Stimulated activated CD4-positive, alpha-beta T cell treated with anti-CD3 and anti-CD28 coated beads, Interleukin-15, amount 100 ng/mL, for 48 hours (primary cell): ENCODE measurements around the gene NLRC3.
A peak's percentile ranks its signal among the peaks of the same experiment; 100 is the strongest.

Source experiments
- DNase-seq, 2 donors: peaks; one replicate each; pipeline ENCODE4 v3.0.0-alpha.2; 2020; ENCODE audit warnings: low read depth in 2 of 2

The NLRC3 gene

GRCh38 chr16:3548859-3549258 is 28.3 kb downstream of the NLRC3 start:
- DNase-seq: no peak

- no peak for DNase-seq
These were observed 28.8 kb downstream of the NLRC3 start for GRCh38 chr16:3548445-3548844.

GRCh38 chr16:3546986-3547682 is 30.1 kb downstream of the NLRC3 start:
- no peak for DNase-seq

GRCh38 chr16:3542601-3543373 is 34.4 kb downstream of the NLRC3 start:
- no peak for DNase-seq

GRCh38 chr16:3541527-3542155 is 35.6 kb downstream of the NLRC3 start:
- DNase-seq: no peak

- DNase-seq: no peak
These were observed 39.0 kb downstream of the NLRC3 start for GRCh38 chr16:3538222-3538621.

GRCh38 chr16:3536851-3537250 is 40.4 kb downstream of the NLRC3 start:
- DNase-seq: no peak

GRCh38 chr16:3536271-3536731 is 40.9 kb downstream of the NLRC3 start:
- no peak for DNase-seq

- DNase-seq: no peak
These were observed 43.1 kb downstream of the NLRC3 start for GRCh38 chr16:3534126-3534525.

- DNase-seq: no peak
These were observed 44.5 kb downstream of the NLRC3 start for GRCh38 chr16:3532741-3533140.

GRCh38 chr16:3530371-3530914 is 46.8 kb downstream of the NLRC3 start:
- no peak for DNase-seq

GRCh38 chr16:3529175-3529574 is 48.0 kb downstream of the NLRC3 start:
- DNase-seq: no peak

GRCh38 chr16:3528406-3528805 is 48.8 kb downstream of the NLRC3 start:
- no peak for DNase-seq

GRCh38 chr16:3527216-3527829 is 49.9 kb downstream of the NLRC3 start:
- peak; percentile 23 to 43 for DNase-seq

GRCh38 chr16:3525951-3526350 is 51.3 kb downstream of the NLRC3 start:
- DNase-seq: no peak

GRCh38 chr16:3523281-3523680 is 53.9 kb downstream of the NLRC3 start:
- no peak for DNase-seq

GRCh38 chr16:3520841-3521240 is 56.4 kb downstream of the NLRC3 start:
- no peak for DNase-seq

- no peak for DNase-seq
These were observed 56.8 kb downstream of the NLRC3 start for GRCh38 chr16:3520413-3520812.

- no peak for DNase-seq
These were observed 57.6 kb downstream of the NLRC3 start for GRCh38 chr16:3519581-3519980.

GRCh38 chr16:3518986-3519348 is 58.2 kb downstream of the NLRC3 start:
- DNase-seq: no peak

GRCh38 chr16:3518292-3518985 is 58.8 kb downstream of the NLRC3 start:
- no peak for DNase-seq

- no peak for DNase-seq
These were observed 61.3 kb downstream of the NLRC3 start for GRCh38 chr16:3515897-3516296.
